ENCODE results near the gene IL13RA1. TPM values are rescaled to one million over a fixed set of nuclear protein-coding genes. Genes with fewer than 3 reads are reported as not detected.
A peak's percentile ranks its signal among the peaks of the same experiment; 100 is the strongest.

Gene IL13RA1
- total and polyA plus RNA-seq, 2 of the 13 experiments (the other 11 are each of a cell fraction or from before 2014, with no cell fraction given): 56.6 to 73.5 TPM

GRCh38 chrX:118839334-118839958, 112.0 kb downstream of the IL13RA1 start (continued):
- TF ChIP-seq, protein P1, sequence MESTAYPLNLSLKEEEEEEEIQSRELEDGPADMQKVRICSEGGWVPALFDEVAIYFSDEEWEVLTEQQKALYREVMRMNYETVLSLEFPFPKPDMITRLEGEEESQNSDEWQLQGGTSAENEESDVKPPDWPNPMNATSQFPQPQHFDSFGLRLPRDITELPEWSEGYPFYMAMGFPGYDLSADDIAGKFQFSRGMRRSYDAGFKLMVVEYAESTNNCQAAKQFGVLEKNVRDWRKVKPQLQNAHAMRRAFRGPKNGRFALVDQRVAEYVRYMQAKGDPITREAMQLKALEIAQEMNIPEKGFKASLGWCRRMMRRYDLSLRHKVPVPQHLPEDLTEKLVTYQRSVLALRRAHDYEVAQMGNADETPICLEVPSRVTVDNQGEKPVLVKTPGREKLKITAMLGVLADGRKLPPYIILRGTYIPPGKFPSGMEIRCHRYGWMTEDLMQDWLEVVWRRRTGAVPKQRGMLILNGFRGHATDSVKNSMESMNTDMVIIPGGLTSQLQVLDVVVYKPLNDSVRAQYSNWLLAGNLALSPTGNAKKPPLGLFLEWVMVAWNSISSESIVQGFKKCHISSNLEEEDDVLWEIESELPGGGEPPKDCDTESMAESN (CRISPR knock-in tag; conservative IDR thresholded peaks at IDR 0.05): peak; percentile 71; the same call in 1 of the 2 replicates
- TF ChIP-seq ZFX (CRISPR knock-in tag; IDR thresholded peaks at IDR 0.05; ENCODE audit: low read depth) (peak; percentile 46), ZNF672 (CRISPR knock-in tag; IDR thresholded peaks at IDR 0.05) (no peak), ZNF652 (CRISPR knock-in tag; IDR thresholded peaks at IDR 0.05; ENCODE audit: borderline replicate concordance, low read depth) (no peak), BHLHE40 (IDR thresholded peaks at IDR 0.05; ENCODE audit: low read length) (peak; percentile 71), ZNF382 (CRISPR knock-in tag; IDR thresholded peaks at IDR 0.05; ENCODE audit: borderline replicate concordance) (no peak), GLMP (CRISPR knock-in tag; IDR thresholded peaks at IDR 0.05; ENCODE audit: borderline replicate concordance) (no peak), HNRNPL (IDR thresholded peaks at IDR 0.05; ENCODE audit: low read depth, low read length) (0 out of 2 replicates have a peak, but pooled peaks have one; percentile 27), ZNF251 (CRISPR knock-in tag; IDR thresholded peaks at IDR 0.05) (no peak), CBX5 (CRISPR knock-in tag; IDR thresholded peaks at IDR 0.05; ENCODE audit: borderline replicate concordance) (peak; percentile 48; the same call in 1 of the 2 replicates), TCF7L2 (IDR thresholded peaks at IDR 0.05; ENCODE audit: low read depth, low read length) (no peak), ZNF567 (CRISPR knock-in tag; IDR thresholded peaks at IDR 0.05; ENCODE audit: borderline replicate concordance) (0 out of 2 replicates have a peak, but pooled peaks have one; percentile 36), GATAD2A (CRISPR knock-in tag; IDR thresholded peaks at IDR 0.05) (peak; percentile 40), ZBTB7B (CRISPR knock-in tag; IDR thresholded peaks at IDR 0.05) (peak; percentile 55; the same call in 1 of the 2 replicates), PRMT3 (CRISPR knock-in tag; IDR thresholded peaks at IDR 0.05; ENCODE audit: borderline replicate concordance, low read depth) (0 out of 2 replicates have a peak, but pooled peaks have one; percentile 65), SALL2 (CRISPR knock-in tag; IDR thresholded peaks at IDR 0.05) (0 out of 2 replicates have a peak, but pooled peaks have one; percentile 40), RARA (CRISPR knock-in tag; IDR thresholded peaks at IDR 0.05) (peak; percentile 31; the same call in 1 of the 2 replicates), ZNF709 (CRISPR knock-in tag; IDR thresholded peaks at IDR 0.05) (peak; percentile 45; the same call in 1 of the 2 replicates), ZNF24 (IDR thresholded peaks at IDR 0.05) (no peak), SOX6 (IDR thresholded peaks at IDR 0.05) (no peak), SOX6 (CRISPR knock-in tag; IDR thresholded peaks at IDR 0.05) (peak; percentile 74)
- TF ChIP-seq, protein P2, sequence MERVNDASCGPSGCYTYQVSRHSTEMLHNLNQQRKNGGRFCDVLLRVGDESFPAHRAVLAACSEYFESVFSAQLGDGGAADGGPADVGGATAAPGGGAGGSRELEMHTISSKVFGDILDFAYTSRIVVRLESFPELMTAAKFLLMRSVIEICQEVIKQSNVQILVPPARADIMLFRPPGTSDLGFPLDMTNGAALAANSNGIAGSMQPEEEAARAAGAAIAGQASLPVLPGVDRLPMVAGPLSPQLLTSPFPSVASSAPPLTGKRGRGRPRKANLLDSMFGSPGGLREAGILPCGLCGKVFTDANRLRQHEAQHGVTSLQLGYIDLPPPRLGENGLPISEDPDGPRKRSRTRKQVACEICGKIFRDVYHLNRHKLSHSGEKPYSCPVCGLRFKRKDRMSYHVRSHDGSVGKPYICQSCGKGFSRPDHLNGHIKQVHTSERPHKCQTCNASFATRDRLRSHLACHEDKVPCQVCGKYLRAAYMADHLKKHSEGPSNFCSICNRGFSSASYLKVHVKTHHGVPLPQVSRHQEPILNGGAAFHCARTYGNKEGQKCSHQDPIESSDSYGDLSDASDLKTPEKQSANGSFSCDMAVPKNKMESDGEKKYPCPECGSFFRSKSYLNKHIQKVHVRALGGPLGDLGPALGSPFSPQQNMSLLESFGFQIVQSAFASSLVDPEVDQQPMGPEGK (CRISPR knock-in tag; IDR thresholded peaks at IDR 0.05): peak; percentile 78
- TF ChIP-seq, protein P3, sequence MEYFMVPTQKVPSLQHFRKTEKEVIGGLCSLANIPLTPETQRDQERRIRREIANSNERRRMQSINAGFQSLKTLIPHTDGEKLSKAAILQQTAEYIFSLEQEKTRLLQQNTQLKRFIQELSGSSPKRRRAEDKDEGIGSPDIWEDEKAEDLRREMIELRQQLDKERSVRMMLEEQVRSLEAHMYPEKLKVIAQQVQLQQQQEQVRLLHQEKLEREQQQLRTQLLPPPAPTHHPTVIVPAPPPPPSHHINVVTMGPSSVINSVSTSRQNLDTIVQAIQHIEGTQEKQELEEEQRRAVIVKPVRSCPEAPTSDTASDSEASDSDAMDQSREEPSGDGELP (IDR thresholded peaks at IDR 0.05; ENCODE audit: borderline replicate concordance, low read depth): no peak
